ENCODE results near the gene PTPRN2.

- no peak for TF ChIP-seq MAX (IDR thresholded peaks at IDR 0.05; ENCODE audit: low read depth)
- TF ChIP-seq RAD21 (IDR thresholded peaks at IDR 0.05; ENCODE audit: low read length), result no peak
- no peak for TF ChIP-seq POLR2AphosphoS5 (IDR thresholded peaks at IDR 0.05; ENCODE audit: low read depth, low read length)
These were observed 824.8 kb downstream of the PTPRN2 start for GRCh38 chr7:157762824-157763223.
